Stimulated activated CD4-positive, alpha-beta T cell treated with anti-CD3 and anti-CD28 coated beads, Interleukin-1b, Interleukin-23, amount 100 ng/mL, for 1 hour (primary cell): Measurements from ENCODE around the gene CENPX.

Experiments used
- DNase-seq, 2 donors: peaks; one replicate each; pipeline ENCODE4 v3.0.0-alpha.2; 2020; ENCODE audit warnings: low read depth in 2 of 2

Gene CENPX

GRCh38 chr17:81980707-81981343 lies 41.9 kb downstream of the CENPX start:
- DNase-seq: no peak

- no peak for DNase-seq
These were observed 42.6 kb downstream of the CENPX start for GRCh38 chr17:81980122-81980521.

- no peak for DNase-seq
These were observed 44.0 kb downstream of the CENPX start for GRCh38 chr17:81978524-81979298.

GRCh38 chr17:81977211-81977808 lies 45.4 kb downstream of the CENPX start, which contains the start of gene ASPSCR1:
ASPSCR1 (plus strand) TSS chr17:81977629; CDS start chr17:81977647, 18 bp downstream.
- peak; percentile 81 to 90 for DNase-seq

- no peak for DNase-seq
These were observed 46.1 kb downstream of the CENPX start for GRCh38 chr17:81976332-81977210.

GRCh38 chr17:81973432-81973831 lies 49.2 kb downstream of the CENPX start:
- no peak for DNase-seq

- DNase-seq: no peak
These were observed 53.5 kb downstream of the CENPX start for GRCh38 chr17:81968850-81969812.
